ENCODE results near the gene ATXN7L1.

DNA sequence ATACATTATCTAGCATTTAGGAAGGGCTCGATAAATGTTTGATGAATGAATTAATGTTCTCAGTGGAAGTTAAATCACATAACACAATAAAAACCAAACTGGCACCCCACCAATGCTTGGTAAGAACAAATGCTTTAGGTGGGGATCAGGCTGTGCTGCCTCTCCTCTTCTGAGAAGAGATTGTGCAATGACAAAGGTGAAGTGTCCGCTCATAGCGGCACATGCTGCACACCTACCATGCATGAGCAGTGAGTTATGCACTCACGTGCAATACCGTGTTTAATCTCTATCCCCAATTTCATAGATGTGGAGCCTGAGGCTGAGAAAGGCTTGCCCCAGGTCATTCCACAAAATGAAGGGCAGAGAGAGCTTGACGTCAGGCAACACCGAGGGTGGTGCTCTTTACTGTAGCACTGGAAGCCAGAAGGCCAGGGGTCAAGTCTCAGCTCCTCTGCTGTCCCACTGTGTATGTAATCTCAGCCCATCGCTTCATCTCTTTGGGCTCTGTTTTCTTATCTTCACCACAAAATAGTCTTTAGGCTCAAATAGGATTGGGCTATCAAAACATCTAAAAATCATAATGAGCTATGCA is 222.2 kb downstream of the ATXN7L1 start:
- TF ChIP-seq SP2 (tag by site-specific recombination; IDR thresholded peaks at IDR 0.05) (no peak), ZNF138 (tag by site-specific recombination; IDR thresholded peaks at IDR 0.05; ENCODE audit: borderline replicate concordance) (no peak), ZBTB1 (tag by site-specific recombination; IDR thresholded peaks at IDR 0.05) (no peak)

Measured in HEK293 (cell line).